Neural cell (in vitro differentiated cells): ENCODE data around the gene GRN. TPM values are rescaled to one million over a fixed set of nuclear protein-coding genes. Genes with fewer than 3 reads are reported as not detected.
"Not testable (repeated sequence)": the region's sequence is repeated elsewhere in the genome, so short reads cannot be mapped to it uniquely, and the experiment has no call there.

Source experiments
- H2AFZ ChIP-seq: fragments of 200-600, 300-800 bp; sonication (generic), shearing (Covaris generic); 2 replicates; pipeline ENCODE4 v1.6.0; 2014; ENCODE audit warnings: low read depth, mild to moderate bottlenecking, antibody characterized with exemption, low read length, moderate library complexity
- H3F3A ChIP-seq: fragments of 200-600 bp; shearing (Covaris generic); 2 replicates; pipeline ENCODE4 v1.6.1; 2016; ENCODE audit warnings: mild to moderate bottlenecking, moderate library complexity, mixed read lengths, antibody characterized with exemption, low read length; ENCODE audit not compliant: insufficient read depth, poor library complexity, severe bottlenecking
- H3K27ac ChIP-seq: fragments of 200-600, 300-800 bp; sonication (generic), shearing (Covaris generic); 2 replicates; pipeline ENCODE4 v1.5.1; 2014; ENCODE audit warnings: mild to moderate bottlenecking, low read length, moderate library complexity
- H3K27me3 ChIP-seq: fragments of 300-800, 200-600 bp; sonication (generic), shearing (Covaris generic); 2 replicates; pipeline ENCODE4 v1.6.0; 2014; ENCODE audit warnings: mild to moderate bottlenecking, low read depth, low read length, moderate library complexity; ENCODE audit not compliant: insufficient read depth
- H3K36me3 ChIP-seq: fragments of 300-800, 200-600 bp; sonication (generic), shearing (Covaris generic); 2 replicates; pipeline ENCODE4 v1.5.1; 2014; ENCODE audit warnings: mild to moderate bottlenecking, antibody characterized with exemption, low read length, moderate library complexity; ENCODE audit not compliant: insufficient read depth
- H3K4me2 ChIP-seq: fragments of 300-800, 200-600 bp; sonication (generic), shearing (Covaris generic); 2 replicates; pipeline ENCODE4 v1.6.0; 2014; ENCODE audit warnings: mild to moderate bottlenecking, low read length
- H3K4me3 ChIP-seq: fragments of 300-800, 200-600 bp; sonication (generic), shearing (Covaris generic); 2 replicates; pipeline ENCODE4 v1.5.1; 2014; ENCODE audit warnings: mild to moderate bottlenecking, low read length, moderate library complexity
- H3K79me2 ChIP-seq: fragments of 200-600 bp; shearing (Covaris generic); replicated peaks from 2 replicates; pipeline ENCODE4 v1.6.0; 2014; ENCODE audit warnings: mild to moderate bottlenecking, low read length, moderate library complexity; ENCODE audit not compliant: insufficient read depth
- H3K9ac ChIP-seq: fragments of 300-800, 200-600 bp; sonication (generic), shearing (Covaris generic); 2 replicates; pipeline ENCODE4 v1.6.1; 2016; ENCODE audit warnings: mild to moderate bottlenecking, low read length, mixed read lengths
- H3K9me2 ChIP-seq: fragments of 200-600 bp; shearing (Covaris generic); 2 replicates; pipeline ENCODE4 v1.6.1; 2016; ENCODE audit warnings: mild to moderate bottlenecking, low read length, mixed read lengths; ENCODE audit not compliant: insufficient read depth
- H3K9me3 ChIP-seq: fragments of 200-600, 300-800 bp; sonication (generic), shearing (Covaris generic); 2 replicates; pipeline ENCODE4 v1.6.1; 2016; ENCODE audit warnings: mild to moderate bottlenecking, mixed run types, low read length, moderate library complexity, mixed read lengths
- H4K20me1 ChIP-seq: fragments of 200-600 bp; shearing (Covaris generic); 2 replicates; pipeline ENCODE4 v1.6.1; 2016; ENCODE audit warnings: mild to moderate bottlenecking, mixed run types; ENCODE audit not compliant: insufficient read depth
- EP300 ChIP-seq: fragments of 450-650 bp; conservative IDR thresholded peaks from 2 replicates; pipeline ENCODE4 v1.6.1; 2014; ENCODE audit warnings: antibody characterized with exemption, mild to moderate bottlenecking, moderate library complexity; ENCODE audit not compliant: poor library complexity, severe bottlenecking
- EZH2 ChIP-seq: fragments of 200-600, 300-800 bp; shearing (Covaris generic), sonication (generic); IDR thresholded peaks from 2 replicates; pipeline ENCODE4 v1.6.1; 2014; ENCODE audit warnings: antibody characterized with exemption, low read length, borderline replicate concordance, mild to moderate bottlenecking; ENCODE audit not compliant: insufficient read depth, poor library complexity, severe bottlenecking
- MXI1 ChIP-seq: fragments of 450-650 bp; conservative IDR thresholded peaks from 2 replicates; pipeline ENCODE4 v1.6.1; 2014; ENCODE audit warnings: antibody characterized with exemption, mild to moderate bottlenecking; ENCODE audit not compliant: poor library complexity, severe bottlenecking
- POLR2AphosphoS5 ChIP-seq: IDR thresholded peaks from 2 replicates; pipeline ENCODE4 v1.6.1; 2012
- RAD21 ChIP-seq: fragments of 450-650 bp; conservative IDR thresholded peaks from 2 replicates; pipeline ENCODE4 v1.6.1; 2014; ENCODE audit warnings: antibody characterized with exemption, mild to moderate bottlenecking, moderate library complexity
- SMC3 ChIP-seq: fragments of 450-650 bp; conservative IDR thresholded peaks from 2 replicates; pipeline ENCODE4 v1.6.1; 2014; ENCODE audit warnings: antibody characterized with exemption, mild to moderate bottlenecking, moderate library complexity; ENCODE audit not compliant: poor library complexity
- TAF1 ChIP-seq: IDR thresholded peaks from 2 replicates; pipeline ENCODE4 v1.6.1; 2012; ENCODE audit warnings: low read depth
- polyA plus RNA-seq: library from polyadenylated mRNA; depleted of rRNA; stranded (reverse); fragments of >200 nt; gene quantifications from 2 replicates; pipeline ENCODE4 v1.2.3, GENCODE V29; 2014
- TF ChIP-seq, protein P1 (sequence below): fragments of 450-650 bp; IDR thresholded peaks from 2 replicates; pipeline ENCODE4 v1.5.1; 2014; ENCODE audit warnings: antibody characterized with exemption, mild to moderate bottlenecking, moderate library complexity; ENCODE audit not compliant: poor library complexity, severe bottlenecking
- TF ChIP-seq, protein P2 (sequence below): IDR thresholded peaks from 2 replicates; pipeline ENCODE4 v1.6.1; 2012; ENCODE audit warnings: borderline replicate concordance

GRN gene
- polyA plus RNA-seq, 1 donor from 2014 or later = 21.8 TPM

DNA sequence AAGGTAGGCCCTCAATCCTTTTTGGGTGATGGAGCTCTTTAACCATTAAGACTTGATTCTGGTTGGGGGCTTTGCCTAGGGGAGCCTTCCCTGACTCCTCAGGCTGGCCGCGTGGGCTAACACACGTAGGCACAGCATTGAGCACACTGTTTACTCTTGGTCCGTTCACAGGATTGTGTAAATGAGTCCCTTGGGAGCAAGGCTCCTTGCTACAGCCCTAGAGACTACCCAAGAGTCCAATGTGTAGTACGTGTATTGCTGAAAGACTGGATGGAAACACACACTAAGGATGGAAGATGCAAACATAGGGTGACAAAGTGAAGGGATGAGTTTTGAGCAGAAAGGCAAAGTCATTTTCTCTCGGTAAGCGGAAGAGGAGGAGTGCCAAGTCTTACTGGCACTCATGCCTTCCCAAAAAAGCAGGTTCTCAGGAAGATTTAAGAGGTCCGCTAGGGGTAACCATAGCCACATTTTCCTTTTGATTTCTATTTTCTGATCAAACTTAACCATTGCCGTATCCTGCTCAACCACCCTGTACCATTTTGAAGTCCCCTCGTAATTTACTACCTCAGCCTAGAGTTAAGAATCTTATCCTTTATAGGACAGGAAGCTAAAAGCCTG is 45.3 kb downstream of the GRN start:
- no peaks in the 10 kb centered on the region for H3K79me2 ChIP-seq
- H3K9ac ChIP-seq = no peak overlapping the region
- no peaks in the 10 kb centered on the region for H3K9me3 ChIP-seq
- no peak for TF ChIP-seq EP300
- TF ChIP-seq EZH2 = no peak
- TF ChIP-seq, protein P1, sequence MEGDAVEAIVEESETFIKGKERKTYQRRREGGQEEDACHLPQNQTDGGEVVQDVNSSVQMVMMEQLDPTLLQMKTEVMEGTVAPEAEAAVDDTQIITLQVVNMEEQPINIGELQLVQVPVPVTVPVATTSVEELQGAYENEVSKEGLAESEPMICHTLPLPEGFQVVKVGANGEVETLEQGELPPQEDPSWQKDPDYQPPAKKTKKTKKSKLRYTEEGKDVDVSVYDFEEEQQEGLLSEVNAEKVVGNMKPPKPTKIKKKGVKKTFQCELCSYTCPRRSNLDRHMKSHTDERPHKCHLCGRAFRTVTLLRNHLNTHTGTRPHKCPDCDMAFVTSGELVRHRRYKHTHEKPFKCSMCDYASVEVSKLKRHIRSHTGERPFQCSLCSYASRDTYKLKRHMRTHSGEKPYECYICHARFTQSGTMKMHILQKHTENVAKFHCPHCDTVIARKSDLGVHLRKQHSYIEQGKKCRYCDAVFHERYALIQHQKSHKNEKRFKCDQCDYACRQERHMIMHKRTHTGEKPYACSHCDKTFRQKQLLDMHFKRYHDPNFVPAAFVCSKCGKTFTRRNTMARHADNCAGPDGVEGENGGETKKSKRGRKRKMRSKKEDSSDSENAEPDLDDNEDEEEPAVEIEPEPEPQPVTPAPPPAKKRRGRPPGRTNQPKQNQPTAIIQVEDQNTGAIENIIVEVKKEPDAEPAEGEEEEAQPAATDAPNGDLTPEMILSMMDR = no peak
- TF ChIP-seq POLR2AphosphoS5 = no peak
- no peak for TF ChIP-seq RAD21
- no peak for TF ChIP-seq TAF1
- TF ChIP-seq MXI1 = no peak
- TF ChIP-seq, protein P2, sequence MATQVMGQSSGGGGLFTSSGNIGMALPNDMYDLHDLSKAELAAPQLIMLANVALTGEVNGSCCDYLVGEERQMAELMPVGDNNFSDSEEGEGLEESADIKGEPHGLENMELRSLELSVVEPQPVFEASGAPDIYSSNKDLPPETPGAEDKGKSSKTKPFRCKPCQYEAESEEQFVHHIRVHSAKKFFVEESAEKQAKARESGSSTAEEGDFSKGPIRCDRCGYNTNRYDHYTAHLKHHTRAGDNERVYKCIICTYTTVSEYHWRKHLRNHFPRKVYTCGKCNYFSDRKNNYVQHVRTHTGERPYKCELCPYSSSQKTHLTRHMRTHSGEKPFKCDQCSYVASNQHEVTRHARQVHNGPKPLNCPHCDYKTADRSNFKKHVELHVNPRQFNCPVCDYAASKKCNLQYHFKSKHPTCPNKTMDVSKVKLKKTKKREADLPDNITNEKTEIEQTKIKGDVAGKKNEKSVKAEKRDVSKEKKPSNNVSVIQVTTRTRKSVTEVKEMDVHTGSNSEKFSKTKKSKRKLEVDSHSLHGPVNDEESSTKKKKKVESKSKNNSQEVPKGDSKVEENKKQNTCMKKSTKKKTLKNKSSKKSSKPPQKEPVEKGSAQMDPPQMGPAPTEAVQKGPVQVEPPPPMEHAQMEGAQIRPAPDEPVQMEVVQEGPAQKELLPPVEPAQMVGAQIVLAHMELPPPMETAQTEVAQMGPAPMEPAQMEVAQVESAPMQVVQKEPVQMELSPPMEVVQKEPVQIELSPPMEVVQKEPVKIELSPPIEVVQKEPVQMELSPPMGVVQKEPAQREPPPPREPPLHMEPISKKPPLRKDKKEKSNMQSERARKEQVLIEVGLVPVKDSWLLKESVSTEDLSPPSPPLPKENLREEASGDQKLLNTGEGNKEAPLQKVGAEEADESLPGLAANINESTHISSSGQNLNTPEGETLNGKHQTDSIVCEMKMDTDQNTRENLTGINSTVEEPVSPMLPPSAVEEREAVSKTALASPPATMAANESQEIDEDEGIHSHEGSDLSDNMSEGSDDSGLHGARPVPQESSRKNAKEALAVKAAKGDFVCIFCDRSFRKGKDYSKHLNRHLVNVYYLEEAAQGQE = no peak
- TF ChIP-seq SMC3 = no peak
- H3K27ac ChIP-seq = no peak overlapping the region
- H3K9me2 ChIP-seq = no peaks in the 10 kb centered on the region
- H3F3A ChIP-seq = no peaks in the 10 kb centered on the region
- no peaks in the 10 kb centered on the region for H4K20me1 ChIP-seq
- no peak overlapping the region for H3K4me3 ChIP-seq
- H3K4me2 ChIP-seq = no peak overlapping the region
- H3K27me3 ChIP-seq = peaks cover 7% of the 10 kb centered on the region
- H3K36me3 ChIP-seq = no peaks in the 10 kb centered on the region
- no peak overlapping the region for H2AFZ ChIP-seq

DNA sequence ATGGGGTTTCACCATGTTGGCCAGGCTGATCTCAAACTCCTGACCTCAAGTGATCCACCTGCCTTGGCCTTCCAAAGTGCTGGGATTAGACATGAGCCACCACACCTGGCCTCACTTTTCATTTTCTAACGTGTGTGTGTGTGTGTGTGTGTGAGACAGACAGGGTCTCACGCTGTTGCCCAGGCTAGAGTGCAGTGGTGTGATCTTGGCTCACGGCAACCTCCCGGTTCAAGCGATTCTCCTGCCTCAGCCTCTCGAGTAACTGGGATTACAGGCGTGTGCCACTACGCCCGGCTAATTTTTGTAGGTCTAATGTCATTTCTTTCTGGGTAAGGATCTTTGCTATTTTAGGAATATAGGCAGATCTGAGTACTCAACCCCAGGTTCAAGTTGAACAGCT is 49.0 kb downstream of the GRN start:
- not testable (repeated sequence) for H3K36me3 ChIP-seq, H4K20me1 ChIP-seq, H2AFZ ChIP-seq, H3K4me2 ChIP-seq, H3K79me2 ChIP-seq, H3K9me3 ChIP-seq, H3K27me3 ChIP-seq, H3F3A ChIP-seq, H3K4me3 ChIP-seq, H3K9me2 ChIP-seq, H3K9ac ChIP-seq, H3K27ac ChIP-seq

DNA sequence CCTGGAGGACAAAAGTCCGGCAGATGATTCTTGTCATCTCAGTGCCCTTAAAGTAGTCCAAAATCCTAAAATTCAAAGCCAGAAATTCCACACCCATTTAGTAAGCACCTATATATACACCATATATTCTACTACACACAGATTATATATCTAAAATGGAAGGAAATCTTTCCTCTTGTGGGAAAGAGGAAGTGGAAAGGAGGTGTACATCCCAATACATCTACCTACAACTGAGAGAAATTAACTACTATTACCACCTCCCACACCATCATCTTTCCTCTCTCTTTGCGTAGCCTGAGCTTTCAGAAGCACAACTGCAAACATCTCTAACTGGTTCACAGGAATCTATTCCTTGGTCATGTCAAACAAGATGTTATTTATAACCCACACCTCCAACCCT is 49.7 kb downstream of the GRN start:
- Histone ChIP-seq H3F3A (no peaks in the 10 kb centered on the region), H3K27ac (no peak overlapping the region)

More for the DNA sequence above, 49.7 kb downstream of the GRN start:
- no peak overlapping the region for H3K4me3 ChIP-seq
- H3K79me2 ChIP-seq = no peaks in the 10 kb centered on the region
- no peaks in the 10 kb centered on the region for H3K36me3 ChIP-seq
- no peaks in the 10 kb centered on the region for H3K27me3 ChIP-seq
- H3K4me2 ChIP-seq = no peak overlapping the region
- no peaks in the 10 kb centered on the region for H3K9me3 ChIP-seq
- no peaks in the 10 kb centered on the region for H4K20me1 ChIP-seq
- H3K9ac ChIP-seq = no peak overlapping the region
- H3K9me2 ChIP-seq = no peaks in the 10 kb centered on the region
- H2AFZ ChIP-seq = no peak overlapping the region
- TF ChIP-seq POLR2AphosphoS5 = no peak
- TF ChIP-seq, protein P1 = no peak
- no peak for TF ChIP-seq MXI1
- TF ChIP-seq RAD21 = no peak
- no peak for TF ChIP-seq TAF1
- TF ChIP-seq, protein P2 = no peak
- TF ChIP-seq EP300 = no peak
- TF ChIP-seq EZH2 = no peak
- TF ChIP-seq SMC3 = no peak
